Measurements from ENCODE around the gene SCN1A.

DNA sequence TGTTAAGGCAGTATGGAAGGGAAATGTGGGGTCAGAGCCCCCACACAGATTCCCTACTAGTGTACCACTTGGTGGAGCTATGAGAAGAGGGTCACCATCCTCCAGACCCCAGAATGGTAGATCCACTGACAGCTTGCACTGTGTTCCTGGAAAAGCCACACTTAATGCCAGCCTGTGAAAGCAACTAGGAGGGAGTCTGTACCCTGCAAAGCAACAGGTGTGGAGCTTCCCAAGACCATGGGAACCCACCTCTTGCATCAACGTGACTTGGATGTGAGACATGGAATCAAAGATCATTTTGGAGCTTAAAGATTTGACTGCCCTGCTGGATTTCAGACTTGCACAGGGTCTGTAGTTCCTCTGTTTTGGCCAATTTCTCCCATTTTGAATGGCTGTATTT lies 10.8 kb upstream of the SCN1A start:
- TF ChIP-seq, protein P1, sequence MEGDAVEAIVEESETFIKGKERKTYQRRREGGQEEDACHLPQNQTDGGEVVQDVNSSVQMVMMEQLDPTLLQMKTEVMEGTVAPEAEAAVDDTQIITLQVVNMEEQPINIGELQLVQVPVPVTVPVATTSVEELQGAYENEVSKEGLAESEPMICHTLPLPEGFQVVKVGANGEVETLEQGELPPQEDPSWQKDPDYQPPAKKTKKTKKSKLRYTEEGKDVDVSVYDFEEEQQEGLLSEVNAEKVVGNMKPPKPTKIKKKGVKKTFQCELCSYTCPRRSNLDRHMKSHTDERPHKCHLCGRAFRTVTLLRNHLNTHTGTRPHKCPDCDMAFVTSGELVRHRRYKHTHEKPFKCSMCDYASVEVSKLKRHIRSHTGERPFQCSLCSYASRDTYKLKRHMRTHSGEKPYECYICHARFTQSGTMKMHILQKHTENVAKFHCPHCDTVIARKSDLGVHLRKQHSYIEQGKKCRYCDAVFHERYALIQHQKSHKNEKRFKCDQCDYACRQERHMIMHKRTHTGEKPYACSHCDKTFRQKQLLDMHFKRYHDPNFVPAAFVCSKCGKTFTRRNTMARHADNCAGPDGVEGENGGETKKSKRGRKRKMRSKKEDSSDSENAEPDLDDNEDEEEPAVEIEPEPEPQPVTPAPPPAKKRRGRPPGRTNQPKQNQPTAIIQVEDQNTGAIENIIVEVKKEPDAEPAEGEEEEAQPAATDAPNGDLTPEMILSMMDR (IDR thresholded peaks at IDR 0.05): no peak
- no peak for TF ChIP-seq POLR2A (IDR thresholded peaks at IDR 0.05)
